Activated naive CD8-positive, alpha-beta T cell treated with anti-CD3 and anti-CD28 coated beads, Interleukin-2, amount 50 U/mL, for 16 hours (primary cell): ENCODE measurements around the gene PSAP.

ENCODE experiments used
- DNase-seq: peaks from one replicate; pipeline ENCODE4 v3.0.0-alpha.2; 2020; ENCODE audit warnings: low read depth, low spot score

PSAP gene

DNA sequence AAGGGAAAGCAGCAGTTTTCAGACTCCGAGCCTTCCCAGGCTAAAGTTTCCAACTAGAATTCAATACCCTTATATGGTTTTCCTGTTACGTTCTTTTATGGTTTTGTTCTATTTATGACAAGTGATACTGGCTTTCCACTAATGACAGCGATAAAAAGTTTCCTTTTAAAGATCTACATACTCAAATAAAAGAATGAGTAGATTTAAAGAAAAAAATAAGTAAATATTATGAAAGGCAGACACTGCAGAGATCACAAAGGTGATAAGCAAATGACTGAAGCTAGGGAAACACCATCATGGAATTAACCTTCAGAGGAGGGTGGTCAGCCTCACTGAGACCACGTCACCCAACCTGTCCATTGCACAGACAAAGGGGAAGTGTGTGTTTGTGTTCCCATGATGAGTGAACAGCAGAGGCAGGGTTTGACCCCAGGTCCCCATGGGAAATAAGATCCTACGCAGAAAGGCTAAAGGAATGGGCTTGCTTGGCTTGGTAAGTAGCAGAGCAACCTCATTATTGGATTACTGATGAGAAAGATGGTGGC, 81.7 kb downstream of the PSAP start:
- DNase-seq = no peak

DNA sequence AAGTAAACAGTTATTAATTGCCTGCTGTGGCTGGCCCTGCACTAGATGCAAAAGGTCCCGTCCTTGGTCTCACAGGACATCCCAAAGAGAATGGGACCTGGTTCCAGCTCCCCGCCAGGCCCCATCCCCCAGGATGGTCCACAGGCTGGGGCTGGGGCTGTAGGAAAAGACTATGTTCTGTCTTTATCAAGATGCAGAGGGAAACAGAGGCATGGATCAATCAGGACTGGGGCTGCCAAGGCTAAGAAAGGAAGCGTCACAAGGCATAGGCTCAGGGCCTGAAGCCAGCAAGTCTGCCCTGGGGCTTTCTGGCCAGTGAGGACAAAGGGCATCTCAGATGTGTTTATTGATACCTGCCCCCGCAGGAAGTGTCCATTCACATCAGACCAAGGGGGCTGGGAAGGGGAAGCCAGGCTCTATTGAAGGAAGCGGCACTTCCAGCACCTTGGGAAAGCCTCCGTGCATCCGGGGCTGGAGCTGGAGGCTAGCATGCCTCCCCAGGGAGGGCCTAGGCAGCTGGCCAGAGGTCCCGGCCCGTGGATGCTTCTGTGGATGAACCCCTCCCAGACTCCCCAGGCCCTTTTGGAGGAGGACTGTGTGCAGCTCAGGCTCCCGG, 83.5 kb downstream of the PSAP start:
- no peak for DNase-seq

DNA sequence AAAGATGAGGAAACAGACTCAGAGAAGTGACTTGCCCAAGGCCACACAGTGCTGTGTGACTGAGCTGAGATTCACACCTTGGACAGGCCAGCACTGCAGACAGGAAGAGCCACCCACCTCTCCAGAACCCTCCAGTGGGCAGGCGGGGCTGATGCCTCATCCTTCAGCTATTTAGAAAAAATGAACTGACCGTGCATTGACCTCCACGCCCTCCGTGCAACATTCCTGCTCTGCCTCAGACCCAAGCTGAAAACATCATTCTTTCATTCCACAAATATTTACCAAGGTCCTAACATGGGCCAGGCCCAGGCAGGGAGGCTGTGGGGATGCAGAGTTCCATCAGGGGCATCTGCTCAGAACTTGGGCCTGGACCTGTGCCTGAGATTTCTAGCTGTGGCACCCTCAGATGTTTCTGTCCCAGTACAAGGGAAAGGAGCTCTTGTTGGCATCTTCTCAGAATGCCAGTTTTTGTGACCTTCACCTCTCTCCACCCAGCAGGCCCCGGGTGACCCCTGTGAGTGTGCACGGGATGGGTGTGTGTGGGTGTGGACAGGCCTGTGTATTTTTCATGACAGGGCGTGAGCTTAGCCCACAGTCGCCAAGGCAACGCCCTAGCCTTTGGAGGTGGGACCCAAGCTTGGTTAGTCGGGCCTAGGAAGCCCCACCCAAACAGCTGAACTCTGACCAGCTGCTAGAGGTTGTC, 84.2 kb downstream of the PSAP start:
- DNase-seq = no peak
